IMR-90 (cell line): ENCODE results near the gene SYNE3. TPM values are rescaled to one million over a fixed set of nuclear protein-coding genes. Genes with fewer than 3 reads are reported as not detected.

Experiments
- ATAC-seq: fragments of 200-7000 bp; cut with Tn5 transposase; 2 replicates; pipeline ENCODE4 v1.9.1; 2020; ENCODE audit warnings: low read depth, mild to moderate bottlenecking, moderate library complexity
- BruUV-seq: library from RNA; stranded (reverse); fragments of 400-500 nt; replicated peaks from 2 replicates; lab custom pipeline; 2021; lab: Mats Ljungman, UMichigan
- CTCF ChIA-PET: fragments of 300-600 bp; formaldehyde crosslinking; extraction: SDS; loops from one replicate; lab custom pipeline; 2021; ENCODE audit warnings: antibody characterized with exemption; lab: Yijun Ruan, JAX
- POLR2A ChIA-PET: fragments of 300-600 bp; sonication (Branson Sonifier 250); formaldehyde crosslinking; loops from one replicate; lab custom pipeline; 2022; ENCODE audit warnings: antibody characterized with exemption; ENCODE audit not compliant: unreplicated experiment; lab: Charles Lee
- DNase-seq: peaks from one replicate; pipeline ENCODE4 v3.0.0; 2013
- H2AFZ ChIP-seq: replicated peaks from 2 replicates; pipeline ENCODE3; 2013; ENCODE audit warnings: low read length, mild to moderate bottlenecking; ENCODE audit not compliant: poor library complexity
- H2AK5ac ChIP-seq: 2 replicates; pipeline ENCODE4 v1.6.1; 2013; ENCODE audit warnings: low read depth, low read length, inconsistent platforms
- H2AK9ac ChIP-seq: replicated peaks from 2 replicates; pipeline ENCODE3; 2013; ENCODE audit warnings: mild to moderate bottlenecking, low read depth, low read length, moderate library complexity; ENCODE audit not compliant: poor library complexity
- H2BK120ac ChIP-seq: 2 replicates; pipeline ENCODE4 v1.6.1; 2013; ENCODE audit warnings: low read depth, low read length, inconsistent platforms
- H2BK15ac ChIP-seq: 3 replicates; pipeline ENCODE4 v1.6.1; 2013; ENCODE audit warnings: low read depth, low read length, inconsistent platforms
- H2BK20ac ChIP-seq: 2 replicates; pipeline ENCODE4 v1.6.1; 2013; ENCODE audit warnings: low read depth, mild to moderate bottlenecking, inconsistent platforms, low read length, moderate library complexity
- H2BK5ac ChIP-seq: 2 replicates; pipeline ENCODE4 v1.6.1; 2013; ENCODE audit warnings: mild to moderate bottlenecking, low read depth, low read length, inconsistent platforms; ENCODE audit not compliant: poor library complexity, severe bottlenecking
- H3K14ac ChIP-seq: replicated peaks from 2 replicates; pipeline ENCODE4 v1.6.1; 2013; ENCODE audit warnings: low read depth, low read length, inconsistent platforms
- H3K18ac ChIP-seq: 2 replicates; pipeline ENCODE4 v1.6.1; 2013; ENCODE audit warnings: low read depth, low read length, control low read depth
- H3K23ac ChIP-seq: 2 replicates; pipeline ENCODE4 v1.6.1; 2013; ENCODE audit warnings: low read depth, low read length, inconsistent platforms
- H3K27ac ChIP-seq: 2 replicates; pipeline ENCODE4 v1.5.1; 2013; ENCODE audit warnings: mild to moderate bottlenecking, control low read depth, low read length; ENCODE audit not compliant: insufficient read depth
- H3K27me3 ChIP-seq: 2 replicates; pipeline ENCODE4 v1.6.1; 2013; ENCODE audit warnings: low read length; ENCODE audit not compliant: control insufficient read depth, insufficient read depth
- H3K36me3 ChIP-seq: 2 replicates; pipeline ENCODE4 v1.6.1; 2013; ENCODE audit warnings: low read length, mixed read lengths; ENCODE audit not compliant: control insufficient read depth, insufficient read depth
- H3K4ac ChIP-seq: 2 replicates; pipeline ENCODE4 v1.6.1; 2013; ENCODE audit warnings: low read depth, low read length, inconsistent platforms
- H3K4me1 ChIP-seq: 2 replicates; pipeline ENCODE4 v1.6.1; 2013; ENCODE audit warnings: low read length, mixed read lengths; ENCODE audit not compliant: control insufficient read depth, insufficient read depth
- H3K4me2 ChIP-seq: 2 replicates; pipeline ENCODE4 v1.6.1; 2013; ENCODE audit warnings: low read depth, mild to moderate bottlenecking, control low read depth, low read length, moderate library complexity
- H3K4me3 ChIP-seq: 2 replicates; pipeline ENCODE4 v1.5.1; 2013; ENCODE audit warnings: low read depth, mild to moderate bottlenecking, control low read depth, low read length, moderate library complexity; ENCODE audit not compliant: insufficient read depth
- H3K56ac ChIP-seq: 2 replicates; pipeline ENCODE4 v1.6.1; 2013; ENCODE audit warnings: low read length, inconsistent platforms; ENCODE audit not compliant: insufficient read depth; ENCODE audit errors: extremely low read depth
- H3K79me1 ChIP-seq, 2 experiments: 2 replicates each; pipeline ENCODE4 v1.6.1; 2013; ENCODE audit warnings: low read length in 2 of 2, inconsistent platforms in 1 of 2, low read depth in 1 of 2
- H3K9ac ChIP-seq: 2 replicates; pipeline ENCODE4 v1.6.1; 2013; ENCODE audit warnings: low read depth, low read length, control low read depth
- H3K9me1 ChIP-seq: 2 replicates; pipeline ENCODE4 v1.6.1; 2013; ENCODE audit warnings: low read length, inconsistent platforms; ENCODE audit not compliant: insufficient read depth
- H3K9me3 ChIP-seq: 2 replicates; pipeline ENCODE4 v1.6.1; 2013; ENCODE audit warnings: low read length; ENCODE audit not compliant: control insufficient read depth, insufficient read depth
- H4K20me1 ChIP-seq: 2 replicates; pipeline ENCODE4 v1.6.1; 2013; ENCODE audit warnings: low read length, inconsistent platforms; ENCODE audit not compliant: insufficient read depth
- H4K5ac ChIP-seq: 2 replicates; pipeline ENCODE4 v1.6.1; 2013; ENCODE audit warnings: mild to moderate bottlenecking, low read depth, low read length, control low read depth
- H4K8ac ChIP-seq, 2 experiments: 2 replicates each; pipeline ENCODE4 v1.6.1; 2013; ENCODE audit warnings: low read depth in 2 of 2, low read length in 2 of 2, control low read depth in 1 of 2, inconsistent platforms in 1 of 2
- H4K91ac ChIP-seq: 2 replicates; pipeline ENCODE4 v1.6.1; 2013; ENCODE audit warnings: low read depth, low read length, inconsistent platforms; ENCODE audit not compliant: insufficient read depth
- FOS ChIP-seq: fragments of 150-350 bp; IDR thresholded peaks from 2 replicates; pipeline ENCODE4 v1.6.1; 2016; ENCODE audit warnings: low read depth, low read length
- RFX5 ChIP-seq: IDR thresholded peaks from 2 replicates; pipeline ENCODE4 v1.8.0; 2012; ENCODE audit warnings: low read depth, mild to moderate bottlenecking, low read length, moderate library complexity
- WGBS, 2 experiments: methylation state at CpG; one replicate each; pipeline versions ENCODE4 v1.1.5 to v1.1.7; 2013; ENCODE audit warnings: missing lambda C conversion rate in 2 of 2; ENCODE audit not compliant: insufficient read length in 1 of 2; ENCODE audit errors: extremely low coverage in 2 of 2; 5-methylcytosine and 5-hydroxymethylcytosine counted together
- dilution Hi-C: fragments of 300-500 bp; cut with HindIII; formaldehyde crosslinking; loops from one replicate; pipeline ENCODE4 v1.14.3; 2018; ENCODE audit warnings: low sequenced_read_pairs; ENCODE audit not compliant: unreplicated experiment
- in situ Hi-C: fragments of 300-500 bp; cut with MboI; formaldehyde crosslinking; loops from 3 replicates; pipeline ENCODE4 v1.14.3; 2019; ENCODE audit warnings: low sequenced_read_pairs, inconsistent platforms, mixed read lengths
- intact Hi-C: fragments of 100-400 bp; cut with micrococcal nuclease; formaldehyde crosslinking; loops from 2 replicates; pipeline ENCODE4 v1.10.0; 2022
- polyA plus RNA-seq, 3 experiments: library from polyadenylated mRNA; depleted of rRNA; stranded (reverse); fragments of >200 nt; gene quantifications; 2 replicates each; pipeline ENCODE4 v1.2.3, GENCODE V29; 2012; ENCODE audit warnings: low replicate concordance in 1 of 3
- total RNA-seq: library from RNA; depleted of rRNA; stranded (reverse); fragments of >200 nt; gene quantifications from 2 replicates; pipeline ENCODE4 v1.2.3, GENCODE V29; 2012

The SYNE3 gene
- total and polyA plus RNA-seq, 2 of the 4 experiments (the other 2 are of a cell fraction) = 2.9 to 5.0 TPM

DNA sequence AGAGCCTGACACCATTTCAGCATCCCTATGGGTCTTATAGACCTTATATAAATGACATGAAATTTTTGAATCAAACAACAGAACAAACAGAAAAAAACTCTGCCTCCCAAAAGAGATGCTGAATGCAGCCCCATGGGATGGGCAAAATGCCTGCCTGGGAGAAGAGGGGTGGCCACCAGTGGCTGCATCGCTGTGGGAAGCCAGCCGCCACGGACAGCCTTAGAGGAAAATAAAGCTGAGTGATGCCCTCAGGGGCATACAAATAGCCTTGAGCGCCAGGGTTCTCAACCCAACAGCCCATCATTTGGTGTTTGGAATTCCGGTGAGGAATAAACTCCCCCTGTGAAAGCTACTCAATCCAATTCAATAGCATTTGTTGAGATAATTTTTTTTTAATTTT, 22.9 kb downstream of the SYNE3 start:
- no peak overlapping the region for H3K27ac ChIP-seq
- peaks cover 13 to 67% of the 10 kb centered on the region in 2 experiments; a peak in 3 of 4 replicates for H3K79me1 ChIP-seq
- ATAC-seq (no peak), DNase-seq (no peak)
- no peak overlapping the region for H3K23ac ChIP-seq
- peaks cover 5% of the 10 kb centered on the region; the same call in 1 of the 2 replicates for H4K20me1 ChIP-seq
- TF ChIP-seq FOS (no peak), RFX5 (no peak)
- H2BK15ac ChIP-seq = no peak overlapping the region
- H3K4me2 ChIP-seq = no peak overlapping the region
- no peak overlapping the region; the same call in 1 of the 2 replicates for H3K56ac ChIP-seq
- no peaks in the 10 kb centered on the region for H3K27me3 ChIP-seq
- in situ Hi-C loops (no loop called here), dilution Hi-C loops (no loop called here), intact Hi-C loops (no loop called here)
- no peak overlapping the region for H4K5ac ChIP-seq
- no peak overlapping the region for H2BK120ac ChIP-seq
- no peak overlapping the region for H2AK9ac ChIP-seq
- H3K4ac ChIP-seq = no peak overlapping the region
- H3K4me1 ChIP-seq = peaks cover 18% of the 10 kb centered on the region
- CTCF ChIA-PET = interaction anchor here (1.0 kb wide), 1 partner anchor 11 kb away, joined by 3 read pairs; no protein-coding TSS in a partner anchor
- BruUV-seq = no TSS peak
- no peak overlapping the region for H3K4me3 ChIP-seq
- no peaks in the 10 kb centered on the region for H3K36me3 ChIP-seq
- peaks cover 23% of the 10 kb centered on the region for H3K9me1 ChIP-seq
- no peaks in the 10 kb centered on the region for H3K9me3 ChIP-seq
- POLR2A ChIA-PET = no interaction called here
- H3K14ac ChIP-seq = no peak overlapping the region
- H3K18ac ChIP-seq = no peak overlapping the region
- no CpG with 5 or more reads among the region's 5 CpGs for WGBS, 2 experiments
- H2BK20ac ChIP-seq = no peak overlapping the region
- H4K91ac ChIP-seq = no peak overlapping the region
- H2AFZ ChIP-seq = no peak overlapping the region
- no peak overlapping the region for H3K9ac ChIP-seq
- H2AK5ac ChIP-seq = no peak overlapping the region
- no peak overlapping the region for H2BK5ac ChIP-seq
- no peak overlapping the region for H4K8ac ChIP-seq
